HepG2 (cell line): Measurements from ENCODE around the gene MGST1. TPM values are rescaled to one million over a fixed set of nuclear protein-coding genes. Genes with fewer than 3 reads are reported as not detected.

Source experiments
- HNRNPK ChIP-seq: fragments of 200-400 bp; formaldehyde crosslinking; IDR thresholded peaks from 2 replicates; pipeline ENCODE4 v1.6.1; 2018; ENCODE audit warnings: low read length, low read depth, moderate library complexity, mild to moderate bottlenecking; ENCODE audit not compliant: poor library complexity, severe bottlenecking
- HOXA3 ChIP-seq: sonication (generic); formaldehyde crosslinking; IDR thresholded peaks from 2 replicates; pipeline ENCODE4 v1.5.0; 2020; ENCODE audit warnings: missing genetic modification reagents
- KLF16 ChIP-seq, 2 experiments: sonication (generic) in 1 of 2; formaldehyde crosslinking in 1 of 2; IDR thresholded peaks; 2 replicates each; pipeline versions ENCODE4 v1.6.1 to v1.8.0; 2016 to 2023; ENCODE audit warnings: missing genetic modification reagents in 2 of 2, missing compliant biosample characterization in 1 of 2
- NKX3-1 ChIP-seq: sonication (generic); formaldehyde crosslinking; IDR thresholded peaks from 2 replicates; pipeline ENCODE4 v1.5.0; 2020; ENCODE audit warnings: missing genetic modification reagents
- NPAS2 ChIP-seq: sonication (generic); formaldehyde crosslinking; IDR thresholded peaks from 2 replicates; pipeline ENCODE4 v1.8.0; 2022; ENCODE audit warnings: mild to moderate bottlenecking, missing genetic modification reagents, borderline replicate concordance
- ZNF772 ChIP-seq: sonication (generic); formaldehyde crosslinking; IDR thresholded peaks from 2 replicates; pipeline ENCODE4 v1.5.0; 2020; ENCODE audit warnings: mild to moderate bottlenecking, missing genetic modification reagents
- polyA plus RNA-seq, 8 experiments: library from polyadenylated mRNA; depleted of rRNA in 3 of 8; stranded (reverse) in 7 of 8; unstranded in 1 of 8; fragments of >200 nt; fragmentation: Illumina TruSeq in 4 of 8; extraction: Trizol in 4 of 8; gene quantifications; 2 replicates each; pipeline versions ENCODE4 v1.2.1 to v1.2.3, GENCODE V29; 2011 to 2016; ENCODE audit warnings: low read depth in 4 of 8, missing spikeins in 1 of 8, mixed read lengths in 1 of 8; ENCODE audit not compliant: insufficient read depth in 1 of 8
- total RNA-seq, 5 experiments: library from RNA; depleted of rRNA; stranded (reverse); fragments of >200 nt; fragmentation: Illumina TruSeq; extraction: Trizol; gene quantifications; 2 replicates each; pipeline ENCODE4 v1.2.3, GENCODE V29; 2016; ENCODE audit warnings: low read depth in 1 of 5
- TF ChIP-seq, protein P1 (sequence below): fragments of 450-650 bp; IDR thresholded peaks from 2 replicates; pipeline ENCODE4 v1.6.1; 2017; ENCODE audit warnings: mild to moderate bottlenecking
- TF ChIP-seq, protein P2 (sequence below): sonication (generic); formaldehyde crosslinking; IDR thresholded peaks from 2 replicates; pipeline ENCODE4 v1.5.0; 2020; ENCODE audit warnings: mild to moderate bottlenecking, missing genetic modification reagents
- TF ChIP-seq, protein P3 (sequence below), 2 experiments: sonication (generic) in 1 of 2; formaldehyde crosslinking in 1 of 2; IDR thresholded peaks; 2 replicates each; pipeline versions ENCODE4 v1.6.1 to v1.9.0; 2014 to 2022; ENCODE audit warnings: antibody characterized with exemption in 1 of 2, borderline replicate concordance in 1 of 2, inconsistent platforms in 1 of 2, low read depth in 1 of 2, missing genetic modification reagents in 1 of 2

MGST1 gene
- total and polyA plus RNA-seq, 2 of the 13 experiments (the other 11 are each of a cell fraction or from before 2014, with no cell fraction given): 119 to 152 TPM

DNA sequence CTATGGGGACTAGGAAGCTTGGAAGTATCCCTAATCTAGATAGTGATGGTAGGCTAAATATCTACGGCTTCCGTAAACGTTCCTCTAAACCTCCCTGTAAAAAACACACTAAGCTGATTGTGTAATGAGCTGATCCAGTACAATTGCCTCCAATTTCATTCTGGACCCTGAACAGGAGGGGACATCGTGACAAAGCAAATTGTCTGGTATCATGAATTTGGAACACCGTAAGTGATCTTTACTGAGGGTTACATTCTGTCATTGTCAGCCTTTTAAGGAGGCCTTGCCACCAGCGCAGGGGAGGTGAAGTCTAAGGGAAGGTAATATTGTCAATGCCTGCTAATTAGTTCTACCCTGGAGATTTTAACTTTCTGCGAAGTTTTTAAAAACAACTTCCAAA, 487 bp upstream of the MGST1 start (continued):
- TF ChIP-seq NKX3-1 (no peak), KLF16 (CRISPR knock-in tag; IDR thresholded peaks at IDR 0.05) (peak in 1 of 2 experiments; percentile 40; a peak in 1 of 4 replicates), NPAS2 (CRISPR knock-in tag) (no peak), HNRNPK (no peak), HOXA3 (CRISPR knock-in tag) (no peak), ZNF772 (CRISPR knock-in tag) (no peak)
- TF ChIP-seq, protein P1, sequence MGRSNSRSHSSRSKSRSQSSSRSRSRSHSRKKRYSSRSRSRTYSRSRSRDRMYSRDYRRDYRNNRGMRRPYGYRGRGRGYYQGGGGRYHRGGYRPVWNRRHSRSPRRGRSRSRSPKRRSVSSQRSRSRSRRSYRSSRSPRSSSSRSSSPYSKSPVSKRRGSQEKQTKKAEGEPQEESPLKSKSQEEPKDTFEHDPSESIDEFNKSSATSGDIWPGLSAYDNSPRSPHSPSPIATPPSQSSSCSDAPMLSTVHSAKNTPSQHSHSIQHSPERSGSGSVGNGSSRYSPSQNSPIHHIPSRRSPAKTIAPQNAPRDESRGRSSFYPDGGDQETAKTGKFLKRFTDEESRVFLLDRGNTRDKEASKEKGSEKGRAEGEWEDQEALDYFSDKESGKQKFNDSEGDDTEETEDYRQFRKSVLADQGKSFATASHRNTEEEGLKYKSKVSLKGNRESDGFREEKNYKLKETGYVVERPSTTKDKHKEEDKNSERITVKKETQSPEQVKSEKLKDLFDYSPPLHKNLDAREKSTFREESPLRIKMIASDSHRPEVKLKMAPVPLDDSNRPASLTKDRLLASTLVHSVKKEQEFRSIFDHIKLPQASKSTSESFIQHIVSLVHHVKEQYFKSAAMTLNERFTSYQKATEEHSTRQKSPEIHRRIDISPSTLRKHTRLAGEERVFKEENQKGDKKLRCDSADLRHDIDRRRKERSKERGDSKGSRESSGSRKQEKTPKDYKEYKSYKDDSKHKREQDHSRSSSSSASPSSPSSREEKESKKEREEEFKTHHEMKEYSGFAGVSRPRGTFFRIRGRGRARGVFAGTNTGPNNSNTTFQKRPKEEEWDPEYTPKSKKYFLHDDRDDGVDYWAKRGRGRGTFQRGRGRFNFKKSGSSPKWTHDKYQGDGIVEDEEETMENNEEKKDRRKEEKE: no peak
- TF ChIP-seq, protein P2, sequence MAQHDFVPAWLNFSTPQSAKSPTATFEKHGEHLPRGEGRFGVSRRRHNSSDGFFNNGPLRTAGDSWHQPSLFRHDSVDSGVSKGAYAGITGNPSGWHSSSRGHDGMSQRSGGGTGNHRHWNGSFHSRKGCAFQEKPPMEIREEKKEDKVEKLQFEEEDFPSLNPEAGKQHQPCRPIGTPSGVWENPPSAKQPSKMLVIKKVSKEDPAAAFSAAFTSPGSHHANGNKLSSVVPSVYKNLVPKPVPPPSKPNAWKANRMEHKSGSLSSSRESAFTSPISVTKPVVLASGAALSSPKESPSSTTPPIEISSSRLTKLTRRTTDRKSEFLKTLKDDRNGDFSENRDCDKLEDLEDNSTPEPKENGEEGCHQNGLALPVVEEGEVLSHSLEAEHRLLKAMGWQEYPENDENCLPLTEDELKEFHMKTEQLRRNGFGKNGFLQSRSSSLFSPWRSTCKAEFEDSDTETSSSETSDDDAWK (CRISPR knock-in tag): no peak
- TF ChIP-seq, protein P3, sequence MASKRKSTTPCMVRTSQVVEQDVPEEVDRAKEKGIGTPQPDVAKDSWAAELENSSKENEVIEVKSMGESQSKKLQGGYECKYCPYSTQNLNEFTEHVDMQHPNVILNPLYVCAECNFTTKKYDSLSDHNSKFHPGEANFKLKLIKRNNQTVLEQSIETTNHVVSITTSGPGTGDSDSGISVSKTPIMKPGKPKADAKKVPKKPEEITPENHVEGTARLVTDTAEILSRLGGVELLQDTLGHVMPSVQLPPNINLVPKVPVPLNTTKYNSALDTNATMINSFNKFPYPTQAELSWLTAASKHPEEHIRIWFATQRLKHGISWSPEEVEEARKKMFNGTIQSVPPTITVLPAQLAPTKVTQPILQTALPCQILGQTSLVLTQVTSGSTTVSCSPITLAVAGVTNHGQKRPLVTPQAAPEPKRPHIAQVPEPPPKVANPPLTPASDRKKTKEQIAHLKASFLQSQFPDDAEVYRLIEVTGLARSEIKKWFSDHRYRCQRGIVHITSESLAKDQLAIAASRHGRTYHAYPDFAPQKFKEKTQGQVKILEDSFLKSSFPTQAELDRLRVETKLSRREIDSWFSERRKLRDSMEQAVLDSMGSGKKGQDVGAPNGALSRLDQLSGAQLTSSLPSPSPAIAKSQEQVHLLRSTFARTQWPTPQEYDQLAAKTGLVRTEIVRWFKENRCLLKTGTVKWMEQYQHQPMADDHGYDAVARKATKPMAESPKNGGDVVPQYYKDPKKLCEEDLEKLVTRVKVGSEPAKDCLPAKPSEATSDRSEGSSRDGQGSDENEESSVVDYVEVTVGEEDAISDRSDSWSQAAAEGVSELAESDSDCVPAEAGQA (IDR thresholded peaks at IDR 0.05; ENCODE audit: low read depth): no peak
- TF ChIP-seq, protein P3 (CRISPR knock-in tag; IDR thresholded peaks at IDR 0.05; ENCODE audit: borderline replicate concordance): no peak
